Natural killer cell (primary cell): ENCODE measurements around the gene CHRNA5. TPM values are rescaled to one million over a fixed set of nuclear protein-coding genes. Genes with fewer than 3 reads are reported as not detected.

Source experiments
- ATAC-seq, 3 donors: fragments of 150-1000 bp in 2 of 3; fragments of 200-7000 bp in 1 of 3; cut with Tn5 transposase; 1 replicate in 1 of 3; 2 replicates in 2 of 3; pipeline ENCODE4 v1.10.0; 2021; ENCODE audit warnings: mild to moderate bottlenecking in 2 of 3, moderate library complexity in 2 of 3
- DNase-seq, 2 donors: peaks; one replicate each; pipeline versions ENCODE4 v3.0.0 to v3.0.0-alpha.2; 2013 to 2021; ENCODE audit warnings: mixed read lengths in 1 of 2
- H3K27ac ChIP-seq: one replicate; pipeline ENCODE4 v1.5.1; 2013; ENCODE audit warnings: mild to moderate bottlenecking, low read length
- H3K27me3 ChIP-seq: one replicate; pipeline ENCODE4 v1.6.1; 2013; ENCODE audit warnings: low read length; ENCODE audit not compliant: control insufficient read depth, insufficient read depth
- H3K36me3 ChIP-seq: one replicate; pipeline ENCODE4 v1.6.1; 2013; ENCODE audit warnings: low read length; ENCODE audit not compliant: control insufficient read depth, insufficient read depth
- H3K4me1 ChIP-seq: one replicate; pipeline ENCODE4 v1.6.1; 2013; ENCODE audit warnings: low read length; ENCODE audit not compliant: control insufficient read depth, insufficient read depth
- H3K4me3 ChIP-seq: one replicate; pipeline ENCODE4 v1.5.1; 2013; ENCODE audit warnings: low read length
- H3K9me3 ChIP-seq: one replicate; pipeline ENCODE4 v1.6.1; 2013; ENCODE audit warnings: low read length; ENCODE audit not compliant: control insufficient read depth, insufficient read depth
- H3K27ac Mint-ChIP-seq, 2 donors: one replicate each; pipeline ENCODE4 v1.8.0; 2022; ENCODE audit warnings: mild to moderate bottlenecking in 2 of 2, mixed read lengths in 2 of 2, moderate library complexity in 1 of 2
- H3K27me3 Mint-ChIP-seq, 2 donors: one replicate each; pipeline ENCODE4 v1.8.0; 2022; ENCODE audit warnings: low read depth in 2 of 2, mixed read lengths in 2 of 2
- H3K36me3 Mint-ChIP-seq: one replicate; pipeline ENCODE4 v1.8.0; 2022; ENCODE audit warnings: mixed read lengths
- H3K4me1 Mint-ChIP-seq, 2 donors: one replicate each; pipeline ENCODE4 v1.8.0; 2022; ENCODE audit warnings: mixed read lengths in 2 of 2
- H3K4me3 Mint-ChIP-seq: one replicate; pipeline ENCODE4 v1.8.0; 2022; ENCODE audit warnings: mild to moderate bottlenecking, moderate library complexity, mixed read lengths
- H3K9me3 Mint-ChIP-seq, 2 donors: one replicate each; pipeline ENCODE4 v1.8.0; 2022; ENCODE audit warnings: mixed read lengths in 2 of 2
- WGBS: methylation state at CpG from one replicate; pipeline ENCODE4 v1.1.7; 2013; ENCODE audit warnings: missing lambda C conversion rate; ENCODE audit not compliant: insufficient coverage; 5-methylcytosine and 5-hydroxymethylcytosine counted together
- intact Hi-C: fragments of 100-400 bp; cut with micrococcal nuclease; formaldehyde crosslinking; loops from one replicate; pipeline ENCODE4 v1.14.2; 2022
- total RNA-seq, 4 donors: library from RNA; stranded (reverse); fragments of 120-200 nt in 1 of 4; gene quantifications; one replicate each; pipeline versions ENCODE4 v1.2.3 to v1.2.4, GENCODE V29; 2013 to 2022
- TF ChIP-seq, protein P1 (sequence below): fragments of 200-600 bp; IDR thresholded peaks from one replicate; pipeline ENCODE4 v1.8.0; 2022; ENCODE audit warnings: antibody characterized with exemption

CHRNA5 gene
- total RNA-seq, 3 donors from 2014 or later (not counting 1 experiment from before 2014, with no cell fraction given): 0.23 to 0.45 (median 0.42) TPM

DNA sequence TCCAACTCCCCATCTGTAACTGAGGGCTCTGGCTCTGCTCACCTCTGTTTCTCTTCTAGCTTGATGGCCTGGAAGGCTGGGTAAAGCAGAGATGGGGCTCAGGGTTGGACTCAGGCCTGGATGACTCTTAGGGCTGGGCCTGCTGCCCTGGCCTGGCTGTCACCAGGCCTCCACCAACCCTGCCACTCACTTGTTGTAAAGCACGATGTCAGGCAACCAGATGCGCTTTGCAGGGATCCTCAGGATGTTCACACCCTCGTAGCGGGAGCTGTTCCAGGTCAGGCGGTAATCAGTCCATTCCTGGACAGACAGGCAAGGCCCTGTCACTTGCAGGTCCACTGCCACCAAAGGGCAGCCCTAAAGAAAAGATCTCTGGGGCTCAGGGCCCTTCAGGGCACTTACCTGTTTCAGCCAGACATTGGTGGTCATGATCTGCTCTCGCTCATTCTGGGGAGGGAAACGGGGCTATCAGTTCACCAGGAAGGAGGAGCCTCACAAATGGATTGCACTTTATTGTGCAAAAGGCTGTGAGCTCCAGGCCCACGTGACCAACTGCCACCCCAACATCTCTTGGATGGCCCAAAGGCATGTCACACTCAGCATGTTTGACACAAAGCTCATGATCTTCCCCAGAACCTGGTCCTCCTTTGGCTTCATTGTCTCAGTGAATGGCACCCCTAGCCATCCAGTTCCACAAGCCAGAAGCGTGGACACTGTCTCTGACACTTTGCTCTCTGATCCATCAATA lies 65.7 kb downstream of the CHRNA5 start:
- no peaks in the 10 kb centered on the region for H3K4me1 ChIP-seq
- Mint-ChIP-seq H3K4me3 (no peak overlapping the region), H3K27me3 (peaks cover 8 to 19% of the 10 kb centered on the region in 2 donors), H3K36me3 (no peaks in the 10 kb centered on the region), H3K27ac (no peak overlapping the region), H3K9me3 (no peaks in the 10 kb centered on the region), H3K4me1 (no peaks in the 10 kb centered on the region)
- no peaks in the 10 kb centered on the region for H3K36me3 ChIP-seq
- no peaks in the 10 kb centered on the region for H3K27me3 ChIP-seq
- H3K4me3 ChIP-seq: no peak overlapping the region
- intact Hi-C loops: no loop called here
- no peak for DNase-seq
- no peak overlapping the region for H3K27ac ChIP-seq
- WGBS: 79% methylated on average over 9 of the region's 9 CpGs
- no peak for ATAC-seq
- H3K9me3 ChIP-seq: peaks cover 4% of the 10 kb centered on the region
- TF ChIP-seq, protein P1, sequence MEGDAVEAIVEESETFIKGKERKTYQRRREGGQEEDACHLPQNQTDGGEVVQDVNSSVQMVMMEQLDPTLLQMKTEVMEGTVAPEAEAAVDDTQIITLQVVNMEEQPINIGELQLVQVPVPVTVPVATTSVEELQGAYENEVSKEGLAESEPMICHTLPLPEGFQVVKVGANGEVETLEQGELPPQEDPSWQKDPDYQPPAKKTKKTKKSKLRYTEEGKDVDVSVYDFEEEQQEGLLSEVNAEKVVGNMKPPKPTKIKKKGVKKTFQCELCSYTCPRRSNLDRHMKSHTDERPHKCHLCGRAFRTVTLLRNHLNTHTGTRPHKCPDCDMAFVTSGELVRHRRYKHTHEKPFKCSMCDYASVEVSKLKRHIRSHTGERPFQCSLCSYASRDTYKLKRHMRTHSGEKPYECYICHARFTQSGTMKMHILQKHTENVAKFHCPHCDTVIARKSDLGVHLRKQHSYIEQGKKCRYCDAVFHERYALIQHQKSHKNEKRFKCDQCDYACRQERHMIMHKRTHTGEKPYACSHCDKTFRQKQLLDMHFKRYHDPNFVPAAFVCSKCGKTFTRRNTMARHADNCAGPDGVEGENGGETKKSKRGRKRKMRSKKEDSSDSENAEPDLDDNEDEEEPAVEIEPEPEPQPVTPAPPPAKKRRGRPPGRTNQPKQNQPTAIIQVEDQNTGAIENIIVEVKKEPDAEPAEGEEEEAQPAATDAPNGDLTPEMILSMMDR: no peak

DNA sequence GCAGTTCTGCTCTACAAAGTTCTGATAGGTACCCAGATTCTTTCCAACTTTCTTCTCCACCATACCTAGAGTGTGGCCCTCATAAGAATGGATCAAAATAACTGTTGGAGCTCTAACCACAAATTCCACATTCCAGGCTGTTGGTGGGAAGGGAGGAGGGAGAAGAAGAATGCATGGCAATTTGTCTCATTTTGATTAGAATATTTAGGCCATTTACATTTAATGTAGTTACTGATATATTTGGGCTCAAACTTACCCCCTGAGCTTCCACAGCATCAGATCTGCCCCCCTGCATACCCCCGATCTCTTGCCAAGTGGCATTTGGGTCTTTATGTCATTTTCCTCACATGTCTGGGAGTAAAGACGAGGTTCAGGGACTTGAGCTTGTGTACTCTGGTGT lies 68.0 kb downstream of the CHRNA5 start:
- Histone ChIP-seq H3K9me3 (peaks cover 4% of the 10 kb centered on the region), H3K36me3 (no peaks in the 10 kb centered on the region), H3K27me3 (no peaks in the 10 kb centered on the region), H3K27ac (no peak overlapping the region), H3K4me1 (no peaks in the 10 kb centered on the region), H3K4me3 (no peak overlapping the region)
- no peaks in the 10 kb centered on the region for H3K4me1 Mint-ChIP-seq
- DNase-seq (no peak), ATAC-seq (no peak)
- WGBS: 86% methylated on average over 2 of the region's 2 CpGs
- no peaks in the 10 kb centered on the region for H3K36me3 Mint-ChIP-seq
- no peak overlapping the region for H3K4me3 Mint-ChIP-seq
- TF ChIP-seq, protein P1: no peak
- no peaks in the 10 kb centered on the region for H3K9me3 Mint-ChIP-seq
- no peak overlapping the region for H3K27ac Mint-ChIP-seq
- intact Hi-C loops: no loop called here
- H3K27me3 Mint-ChIP-seq: peaks cover 0 to 28% of the 10 kb centered on the region in 2 donors

DNA sequence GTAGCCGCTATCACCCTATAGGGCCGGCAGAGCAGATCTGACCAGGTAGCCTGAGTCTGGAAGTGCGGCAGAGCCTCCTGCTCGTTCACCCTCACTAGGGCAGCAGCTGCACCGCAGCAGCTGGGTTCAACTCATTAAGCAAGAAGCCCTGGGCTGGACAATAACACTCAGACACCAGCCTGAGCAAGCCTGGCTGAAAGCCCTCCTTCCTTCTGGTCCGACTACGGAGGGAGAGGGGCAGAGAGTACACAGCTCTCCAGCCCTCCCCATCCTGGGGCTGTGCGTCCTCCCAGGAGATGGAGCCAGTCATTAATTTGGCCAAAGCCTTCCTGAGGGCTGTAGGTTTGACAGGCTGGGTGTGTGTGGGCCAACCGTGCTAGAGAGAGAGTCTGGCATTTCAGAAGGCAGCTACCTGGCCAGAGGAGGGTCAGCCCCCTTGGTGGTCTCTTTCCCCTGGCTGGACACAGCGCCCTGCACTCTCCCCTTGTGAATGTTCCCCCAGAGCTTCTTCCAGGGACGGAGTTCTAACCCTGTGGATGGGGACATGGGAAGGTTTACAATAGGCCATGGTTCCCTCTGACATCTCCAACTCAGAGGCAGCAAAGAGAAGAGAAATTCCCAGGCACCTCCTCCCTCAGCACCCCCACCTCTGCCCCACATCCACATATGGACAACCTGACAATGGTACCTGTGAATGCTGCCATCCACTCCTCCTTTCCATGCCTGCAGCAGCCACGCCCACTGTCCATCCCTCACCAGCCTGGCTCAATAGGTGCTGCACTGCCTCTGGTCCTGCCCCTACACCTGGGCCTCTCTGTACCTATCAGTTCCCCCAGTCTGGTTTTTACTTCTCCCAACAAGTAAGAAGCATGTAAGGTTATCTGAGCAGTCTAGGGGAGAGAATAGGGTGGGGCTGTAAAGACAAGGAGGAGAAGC lies 69.2 kb downstream of the CHRNA5 start:
- Mint-ChIP-seq H3K36me3 (no peaks in the 10 kb centered on the region), H3K27me3 (peaks cover 5 to 24% of the 10 kb centered on the region in 2 donors), H3K9me3 (no peaks in the 10 kb centered on the region), H3K27ac (no peak overlapping the region), H3K4me1 (no peaks in the 10 kb centered on the region), H3K4me3 (no peak overlapping the region)
- H3K27ac ChIP-seq: no peak overlapping the region
- ATAC-seq: no peak
- no peaks in the 10 kb centered on the region for H3K4me1 ChIP-seq
- no peaks in the 10 kb centered on the region for H3K27me3 ChIP-seq
- WGBS: 87% methylated on average over 12 of the region's 12 CpGs
- H3K9me3 ChIP-seq: peaks cover 4% of the 10 kb centered on the region
- H3K36me3 ChIP-seq: no peaks in the 10 kb centered on the region
- intact Hi-C loops: loop anchor here (5.0 kb wide), 1 partner anchor 548 kb away; no protein-coding TSS in a partner anchor
- DNase-seq: no peak
- TF ChIP-seq, protein P1: no peak
- no peak overlapping the region for H3K4me3 ChIP-seq
